HG02571 (cell line): ENCODE data around the gene FAM241B.

Source experiments
- ATAC-seq: cut with Tn5 transposase; IDR thresholded peaks from one replicate; pipeline ENCODE4 v1.9.1; 2021; ENCODE audit warnings: mild to moderate bottlenecking, moderate library complexity; ENCODE audit not compliant: unreplicated experiment

Gene FAM241B

GRCh38 chr10:69662901-69663300, 32.9 kb downstream of the FAM241B start:
- no peak for ATAC-seq

DNA sequence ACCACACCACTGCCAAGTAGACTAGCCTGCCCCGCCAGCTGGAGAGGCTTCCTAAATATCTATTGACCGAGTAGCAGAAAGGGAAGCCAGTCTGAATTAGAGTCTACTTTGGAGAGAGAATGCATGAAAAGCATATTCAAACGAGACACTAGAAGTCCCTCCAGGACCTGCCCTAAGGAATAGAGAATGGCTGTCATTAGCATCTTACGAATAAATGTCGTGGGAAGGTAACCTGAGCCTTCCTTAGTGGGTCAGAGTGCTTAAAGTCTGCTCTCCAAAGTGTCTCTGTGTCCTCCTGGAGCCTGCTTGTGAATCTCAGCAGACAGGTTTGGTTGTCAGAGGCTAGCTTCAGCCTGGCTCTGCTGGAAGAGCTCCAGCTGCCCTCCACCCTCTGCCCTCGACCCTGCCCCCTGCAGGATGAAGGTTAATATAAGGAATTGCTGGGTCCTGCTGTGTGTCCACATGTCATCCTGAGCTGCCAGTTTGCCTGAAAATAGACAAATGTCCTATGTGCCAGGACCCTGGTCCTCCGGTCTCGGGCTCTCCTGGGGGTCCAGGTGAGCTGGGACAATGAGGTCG, 33.4 kb downstream of the FAM241B start:
- no peak for ATAC-seq

GRCh38 chr10:69665474-69666320, 35.6 kb downstream of the FAM241B start:
- no peak for ATAC-seq

DNA sequence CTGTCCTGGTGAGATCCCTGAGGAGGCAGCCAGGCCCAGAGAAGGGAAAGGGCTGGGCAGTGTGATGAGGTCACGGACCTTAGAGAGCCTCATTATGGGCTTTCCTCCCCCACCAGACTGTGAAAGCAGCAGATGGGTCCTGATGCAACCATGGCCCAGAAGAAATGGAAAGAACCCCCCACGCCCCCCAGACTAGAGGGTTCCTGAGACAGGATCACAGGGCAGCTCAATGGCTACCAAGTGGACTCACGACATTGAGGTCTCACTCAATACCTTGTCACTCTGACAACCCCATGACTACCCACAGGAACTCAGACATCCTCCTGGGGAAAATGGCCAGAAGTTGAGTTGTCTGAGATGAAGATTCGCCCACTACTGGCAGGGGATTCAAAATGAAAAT, 36.7 kb downstream of the FAM241B start:
- ATAC-seq, result no peak

DNA sequence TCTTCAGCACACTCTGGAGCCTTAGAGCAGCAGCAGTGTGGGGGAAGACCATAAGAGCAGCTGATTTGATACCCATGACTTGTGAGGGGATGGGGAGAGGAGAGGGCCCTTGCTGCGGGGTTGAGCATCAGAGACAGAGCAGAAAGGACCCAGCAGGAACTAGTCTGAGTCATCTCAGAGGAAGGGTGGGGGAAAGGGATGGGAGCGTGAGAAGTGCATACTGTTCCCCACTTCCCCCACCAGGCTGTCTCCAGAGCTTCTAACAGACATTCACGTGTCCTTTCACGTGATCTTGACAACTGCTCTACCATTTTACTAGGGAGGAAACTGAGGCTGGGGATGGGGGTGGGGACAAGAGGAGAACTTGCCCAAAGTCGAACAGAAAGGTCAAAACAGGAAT, 38.7 kb downstream of the FAM241B start:
- ATAC-seq, result no peak

DNA sequence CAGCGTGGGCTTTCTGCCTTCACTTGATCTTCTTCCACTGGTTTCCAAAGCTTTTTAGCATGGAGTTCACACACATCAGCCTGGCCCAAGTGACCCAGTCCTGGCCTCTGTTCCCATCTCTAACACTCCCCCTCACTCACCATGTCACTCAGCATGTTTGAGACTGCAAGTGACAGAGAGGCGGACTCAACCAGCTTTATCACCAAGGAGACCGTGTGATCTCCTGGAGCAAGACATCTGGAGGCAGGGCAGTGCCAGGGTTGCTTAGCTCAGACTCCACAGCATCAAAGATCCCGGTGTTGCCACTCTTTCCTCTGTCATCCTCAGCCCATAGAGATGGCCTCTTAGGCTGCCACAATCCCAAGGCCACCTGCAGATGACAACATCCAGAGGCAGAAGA, 39.4 kb downstream of the FAM241B start:
- ATAC-seq, result no peak

DNA sequence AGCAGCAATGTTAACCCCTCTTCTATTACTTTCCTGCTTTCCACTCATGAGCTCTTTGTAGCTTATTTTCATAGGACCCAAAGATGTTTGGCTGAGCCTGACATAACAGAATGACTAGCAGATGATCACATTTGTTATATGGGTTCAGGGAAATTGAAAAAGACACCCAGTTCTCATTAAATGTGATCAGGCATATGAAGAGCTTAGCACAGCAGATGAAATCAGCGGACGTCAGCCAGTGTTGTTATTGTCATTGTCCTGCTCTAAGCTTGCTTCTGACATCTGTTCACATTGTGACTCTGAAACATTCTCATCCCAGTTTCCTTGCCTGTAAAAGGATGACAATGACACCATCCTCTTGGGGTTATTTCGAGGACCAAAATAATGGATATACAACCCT, 43.5 kb downstream of the FAM241B start:
- no peak for ATAC-seq

DNA sequence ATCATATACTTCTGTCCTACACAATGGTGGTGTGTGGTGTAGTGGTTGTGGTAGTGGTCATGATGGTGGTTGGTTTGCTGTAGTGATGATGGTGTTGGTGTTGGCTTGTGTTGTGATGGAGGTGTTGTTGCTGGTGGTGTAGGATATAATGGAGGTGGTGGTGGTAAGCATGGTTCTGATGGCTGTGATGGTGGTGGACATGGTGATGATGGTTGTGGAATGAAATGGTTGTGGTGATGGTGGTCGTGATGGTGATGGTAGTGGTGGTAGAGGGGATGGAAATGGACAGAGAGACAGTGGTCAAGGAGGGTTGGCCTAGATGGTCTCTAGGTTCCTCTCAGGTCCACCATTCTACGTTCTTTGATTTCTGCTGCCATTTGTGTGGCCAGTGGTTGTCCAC, 44.7 kb downstream of the FAM241B start:
- ATAC-seq, result no peak

DNA sequence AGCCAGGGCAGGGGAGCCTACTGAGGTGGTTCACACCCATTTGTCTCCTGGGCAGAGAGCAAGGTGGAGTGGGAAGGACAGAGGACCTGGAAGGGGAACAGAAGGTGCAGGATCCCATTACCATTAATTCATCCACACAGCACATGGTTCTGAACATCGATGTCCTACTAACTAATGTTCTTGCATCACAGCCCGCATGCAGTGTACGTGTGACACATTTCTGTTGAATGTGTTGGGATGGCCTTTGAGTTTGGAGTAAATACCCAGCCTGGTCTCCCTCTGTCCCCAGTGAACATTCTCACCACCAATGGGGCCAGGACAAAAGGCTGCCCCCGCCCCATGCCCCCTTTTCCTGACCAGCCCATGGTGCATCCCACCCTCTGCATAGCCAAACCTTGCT, 46.3 kb downstream of the FAM241B start:
- ATAC-seq, result no peak

GRCh38 chr10:69677985-69678654, 48.1 kb downstream of the FAM241B start:
- no peak for ATAC-seq

GRCh38 chr10:69679736-69680135, 49.7 kb downstream of the FAM241B start:
- ATAC-seq, result no peak

DNA sequence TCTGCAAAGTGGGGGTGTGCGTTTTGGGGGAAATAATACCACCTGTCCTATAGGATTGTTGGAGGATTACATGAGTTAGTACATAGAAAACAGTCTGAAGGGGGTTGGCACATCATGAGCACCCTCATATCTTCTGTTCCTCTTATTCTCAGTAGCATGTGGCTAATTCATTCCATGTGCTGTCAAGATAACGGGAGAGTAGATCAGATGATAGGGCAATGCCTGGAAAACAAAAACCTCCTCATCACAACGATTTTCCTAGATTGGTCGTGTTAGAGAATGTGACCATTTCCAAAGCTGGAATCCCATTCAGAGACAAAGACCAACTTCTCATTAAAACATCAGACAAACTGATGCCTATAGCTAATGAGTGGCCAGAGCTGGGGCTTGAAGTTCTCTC, 50.6 kb downstream of the FAM241B start:
- ATAC-seq, result no peak

GRCh38 chr10:69681436-69681835, 51.4 kb downstream of the FAM241B start:
- no peak for ATAC-seq

- no peak for ATAC-seq
These were observed 53.0 kb downstream of the FAM241B start for GRCh38 chr10:69682955-69683474.
